HepG2 (cell line): Measurements from ENCODE around the gene ZDHHC16. TPM values are rescaled to one million over a fixed set of nuclear protein-coding genes. Genes with fewer than 3 reads are reported as not detected.

Source experiments
- BORCS8-MEF2B ChIP-seq: sonication (generic); formaldehyde crosslinking; IDR thresholded peaks from 2 replicates; pipeline ENCODE4 v1.8.0; 2022; ENCODE audit warnings: mild to moderate bottlenecking, missing genetic modification reagents
- CBX1 ChIP-seq: IDR thresholded peaks from one replicate; pipeline ENCODE4 v1.6.1; 2016; ENCODE audit warnings: antibody characterized with exemption, low read depth
- EED ChIP-seq: sonication (generic); formaldehyde crosslinking; IDR thresholded peaks from 2 replicates; pipeline ENCODE4 v1.5.0; 2020; ENCODE audit warnings: mild to moderate bottlenecking, missing genetic modification reagents
- FOXK2 ChIP-seq: fragments of 450-650 bp; IDR thresholded peaks from 2 replicates; pipeline ENCODE4 v1.6.1; 2016
- FOXP1 ChIP-seq, 2 experiments: fragments of 450-650 bp in 1 of 2; IDR thresholded peaks; 2 replicates each; pipeline ENCODE4 v1.6.1; 2017 to 2018; ENCODE audit warnings: antibody characterized with exemption in 1 of 2
- GABPB1 ChIP-seq: IDR thresholded peaks from 2 replicates; pipeline ENCODE4 v1.6.1; 2016; ENCODE audit warnings: mild to moderate bottlenecking, missing genetic modification reagents, moderate library complexity, missing compliant biosample characterization
- KMT2A ChIP-seq: sonication (generic); formaldehyde crosslinking; IDR thresholded peaks from 2 replicates; pipeline ENCODE4 v1.4.0; 2020; ENCODE audit warnings: missing genetic modification reagents
- PCBP1 ChIP-seq: fragments of 200-400 bp; formaldehyde crosslinking; IDR thresholded peaks from 2 replicates; pipeline ENCODE4 v1.6.1; 2017; ENCODE audit warnings: mild to moderate bottlenecking, low read depth, low read length, borderline replicate concordance
- XRCC5 ChIP-seq: fragments of 200-400 bp; formaldehyde crosslinking; optimal IDR thresholded peaks from 2 replicates; pipeline ENCODE3; 2017; ENCODE audit warnings: mild to moderate bottlenecking, low read length
- ZFP90 ChIP-seq: sonication (generic); formaldehyde crosslinking; IDR thresholded peaks from 2 replicates; pipeline ENCODE4 v1.8.0; 2022; ENCODE audit warnings: missing genetic modification reagents, mild to moderate bottlenecking, inconsistent platforms, borderline replicate concordance
- ZNF253 ChIP-seq: sonication (generic); formaldehyde crosslinking; IDR thresholded peaks from 2 replicates; pipeline ENCODE4 v1.8.0; 2022; ENCODE audit warnings: mild to moderate bottlenecking, missing genetic modification reagents, borderline replicate concordance
- ZNF263 ChIP-seq: sonication (generic); formaldehyde crosslinking; IDR thresholded peaks from 2 replicates; pipeline ENCODE4 v1.4.0; 2020; ENCODE audit warnings: missing genetic modification reagents
- ZNF350 ChIP-seq: sonication (generic); formaldehyde crosslinking; IDR thresholded peaks from 2 replicates; pipeline ENCODE4 v1.4.0; 2020; ENCODE audit warnings: mild to moderate bottlenecking, low read depth, missing genetic modification reagents, borderline replicate concordance
- ZNF598 ChIP-seq: sonication (generic); formaldehyde crosslinking; IDR thresholded peaks from 2 replicates; pipeline ENCODE4 v1.5.1; 2020; ENCODE audit warnings: mild to moderate bottlenecking, missing genetic modification reagents, borderline replicate concordance
- ZNF891 ChIP-seq: sonication (generic); formaldehyde crosslinking; IDR thresholded peaks from 2 replicates; pipeline ENCODE4 v1.5.0; 2020; ENCODE audit warnings: mild to moderate bottlenecking, missing genetic modification reagents
- polyA plus RNA-seq, 8 experiments: library from polyadenylated mRNA; depleted of rRNA in 3 of 8; stranded (reverse) in 7 of 8; unstranded in 1 of 8; fragments of >200 nt; fragmentation: Illumina TruSeq in 4 of 8; extraction: Trizol in 4 of 8; gene quantifications; 2 replicates each; pipeline versions ENCODE4 v1.2.1 to v1.2.3, GENCODE V29; 2011 to 2016; ENCODE audit warnings: low read depth in 4 of 8, missing spikeins in 1 of 8, mixed read lengths in 1 of 8; ENCODE audit not compliant: insufficient read depth in 1 of 8
- total RNA-seq, 5 experiments: library from RNA; depleted of rRNA; stranded (reverse); fragments of >200 nt; fragmentation: Illumina TruSeq; extraction: Trizol; gene quantifications; 2 replicates each; pipeline ENCODE4 v1.2.3, GENCODE V29; 2016; ENCODE audit warnings: low read depth in 1 of 5
- TF ChIP-seq, protein P1 (sequence below), 2 experiments: sonication (generic) in 1 of 2; formaldehyde crosslinking in 1 of 2; IDR thresholded peaks; 2 replicates each; pipeline versions ENCODE4 v1.6.1 to v1.9.0; 2014 to 2022; ENCODE audit warnings: antibody characterized with exemption in 1 of 2, borderline replicate concordance in 1 of 2, inconsistent platforms in 1 of 2, low read depth in 1 of 2, missing genetic modification reagents in 1 of 2
- TF ChIP-seq, protein P2 (sequence below): sonication (generic); formaldehyde crosslinking; IDR thresholded peaks from 2 replicates; pipeline ENCODE4 v1.5.1; 2020; ENCODE audit warnings: missing genetic modification reagents, mild to moderate bottlenecking, borderline replicate concordance
- TF ChIP-seq, protein P3 (sequence below): sonication (generic); formaldehyde crosslinking; IDR thresholded peaks from 2 replicates; pipeline ENCODE4 v1.4.0; 2020; ENCODE audit warnings: missing genetic modification reagents

Gene ZDHHC16
- total and polyA plus RNA-seq, 2 of the 13 experiments (the other 11 are each of a cell fraction or from before 2014, with no cell fraction given) = 40.8 to 41.8 TPM

DNA sequence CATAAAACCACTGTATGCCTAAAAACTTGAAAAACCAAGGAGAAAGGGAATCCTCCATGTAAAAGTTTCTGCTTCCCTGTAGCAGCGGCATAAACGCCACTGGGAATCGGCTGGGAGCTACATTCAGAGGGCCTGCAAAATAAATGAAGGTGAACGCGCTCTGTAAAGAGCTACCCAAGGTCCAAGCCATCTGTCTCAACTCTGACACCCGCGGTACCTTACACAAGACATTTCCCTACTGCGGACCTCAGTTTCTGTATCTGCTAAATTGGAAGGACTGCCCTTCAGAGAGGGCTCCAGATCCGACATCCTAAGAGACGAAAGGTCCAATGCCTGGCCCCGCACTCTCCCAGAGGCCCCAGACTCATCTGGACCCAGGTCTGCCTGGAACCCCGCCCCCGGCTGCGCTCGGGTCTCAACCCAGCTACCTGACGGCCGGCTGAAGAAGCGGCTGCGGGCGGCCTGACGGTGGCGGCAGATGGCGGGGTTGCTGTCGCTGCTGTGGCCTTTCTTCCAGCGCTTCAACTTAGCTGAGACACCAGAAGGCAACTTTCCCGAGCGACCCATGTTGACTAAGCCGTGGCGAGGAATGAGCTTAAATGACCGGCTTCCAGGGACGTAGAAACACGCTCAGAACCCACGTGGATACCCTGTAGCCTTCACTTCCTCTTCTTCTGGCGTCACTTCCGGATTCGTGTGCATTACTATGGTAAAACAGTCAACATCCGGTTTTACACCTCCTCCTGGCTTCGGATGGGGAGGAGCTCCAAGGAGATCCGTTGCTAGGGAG lies 45.1 kb upstream of the ZDHHC16 start, which contains the start of gene RRP12 (continued):
- TF ChIP-seq, protein P1, sequence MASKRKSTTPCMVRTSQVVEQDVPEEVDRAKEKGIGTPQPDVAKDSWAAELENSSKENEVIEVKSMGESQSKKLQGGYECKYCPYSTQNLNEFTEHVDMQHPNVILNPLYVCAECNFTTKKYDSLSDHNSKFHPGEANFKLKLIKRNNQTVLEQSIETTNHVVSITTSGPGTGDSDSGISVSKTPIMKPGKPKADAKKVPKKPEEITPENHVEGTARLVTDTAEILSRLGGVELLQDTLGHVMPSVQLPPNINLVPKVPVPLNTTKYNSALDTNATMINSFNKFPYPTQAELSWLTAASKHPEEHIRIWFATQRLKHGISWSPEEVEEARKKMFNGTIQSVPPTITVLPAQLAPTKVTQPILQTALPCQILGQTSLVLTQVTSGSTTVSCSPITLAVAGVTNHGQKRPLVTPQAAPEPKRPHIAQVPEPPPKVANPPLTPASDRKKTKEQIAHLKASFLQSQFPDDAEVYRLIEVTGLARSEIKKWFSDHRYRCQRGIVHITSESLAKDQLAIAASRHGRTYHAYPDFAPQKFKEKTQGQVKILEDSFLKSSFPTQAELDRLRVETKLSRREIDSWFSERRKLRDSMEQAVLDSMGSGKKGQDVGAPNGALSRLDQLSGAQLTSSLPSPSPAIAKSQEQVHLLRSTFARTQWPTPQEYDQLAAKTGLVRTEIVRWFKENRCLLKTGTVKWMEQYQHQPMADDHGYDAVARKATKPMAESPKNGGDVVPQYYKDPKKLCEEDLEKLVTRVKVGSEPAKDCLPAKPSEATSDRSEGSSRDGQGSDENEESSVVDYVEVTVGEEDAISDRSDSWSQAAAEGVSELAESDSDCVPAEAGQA (IDR thresholded peaks at IDR 0.05; ENCODE audit: low read depth) = peak; percentile 81
- TF ChIP-seq, protein P1 (CRISPR knock-in tag; IDR thresholded peaks at IDR 0.05; ENCODE audit: borderline replicate concordance) = no peak
- TF ChIP-seq ZNF263 (CRISPR knock-in tag) = no peak; the same call in 1 of the 2 replicates
- no peak for TF ChIP-seq CBX1
- peak; percentile 96 for TF ChIP-seq FOXK2
- TF ChIP-seq BORCS8-MEF2B (CRISPR knock-in tag) = peak; percentile 73; the same call in 1 of the 2 replicates
- no peak for TF ChIP-seq ZNF253
- no peak for TF ChIP-seq ZNF598 (CRISPR knock-in tag)
- TF ChIP-seq XRCC5 = no peak
- no peak for TF ChIP-seq ZFP90
- peak; percentile 72 for TF ChIP-seq KMT2A
- peak; percentile 94 for TF ChIP-seq GABPB1 (CRISPR knock-in tag)
- TF ChIP-seq, protein P2, sequence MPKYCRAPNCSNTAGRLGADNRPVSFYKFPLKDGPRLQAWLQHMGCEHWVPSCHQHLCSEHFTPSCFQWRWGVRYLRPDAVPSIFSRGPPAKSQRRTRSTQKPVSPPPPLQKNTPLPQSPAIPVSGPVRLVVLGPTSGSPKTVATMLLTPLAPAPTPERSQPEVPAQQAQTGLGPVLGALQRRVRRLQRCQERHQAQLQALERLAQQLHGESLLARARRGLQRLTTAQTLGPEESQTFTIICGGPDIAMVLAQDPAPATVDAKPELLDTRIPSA = no peak
- TF ChIP-seq, protein P3, sequence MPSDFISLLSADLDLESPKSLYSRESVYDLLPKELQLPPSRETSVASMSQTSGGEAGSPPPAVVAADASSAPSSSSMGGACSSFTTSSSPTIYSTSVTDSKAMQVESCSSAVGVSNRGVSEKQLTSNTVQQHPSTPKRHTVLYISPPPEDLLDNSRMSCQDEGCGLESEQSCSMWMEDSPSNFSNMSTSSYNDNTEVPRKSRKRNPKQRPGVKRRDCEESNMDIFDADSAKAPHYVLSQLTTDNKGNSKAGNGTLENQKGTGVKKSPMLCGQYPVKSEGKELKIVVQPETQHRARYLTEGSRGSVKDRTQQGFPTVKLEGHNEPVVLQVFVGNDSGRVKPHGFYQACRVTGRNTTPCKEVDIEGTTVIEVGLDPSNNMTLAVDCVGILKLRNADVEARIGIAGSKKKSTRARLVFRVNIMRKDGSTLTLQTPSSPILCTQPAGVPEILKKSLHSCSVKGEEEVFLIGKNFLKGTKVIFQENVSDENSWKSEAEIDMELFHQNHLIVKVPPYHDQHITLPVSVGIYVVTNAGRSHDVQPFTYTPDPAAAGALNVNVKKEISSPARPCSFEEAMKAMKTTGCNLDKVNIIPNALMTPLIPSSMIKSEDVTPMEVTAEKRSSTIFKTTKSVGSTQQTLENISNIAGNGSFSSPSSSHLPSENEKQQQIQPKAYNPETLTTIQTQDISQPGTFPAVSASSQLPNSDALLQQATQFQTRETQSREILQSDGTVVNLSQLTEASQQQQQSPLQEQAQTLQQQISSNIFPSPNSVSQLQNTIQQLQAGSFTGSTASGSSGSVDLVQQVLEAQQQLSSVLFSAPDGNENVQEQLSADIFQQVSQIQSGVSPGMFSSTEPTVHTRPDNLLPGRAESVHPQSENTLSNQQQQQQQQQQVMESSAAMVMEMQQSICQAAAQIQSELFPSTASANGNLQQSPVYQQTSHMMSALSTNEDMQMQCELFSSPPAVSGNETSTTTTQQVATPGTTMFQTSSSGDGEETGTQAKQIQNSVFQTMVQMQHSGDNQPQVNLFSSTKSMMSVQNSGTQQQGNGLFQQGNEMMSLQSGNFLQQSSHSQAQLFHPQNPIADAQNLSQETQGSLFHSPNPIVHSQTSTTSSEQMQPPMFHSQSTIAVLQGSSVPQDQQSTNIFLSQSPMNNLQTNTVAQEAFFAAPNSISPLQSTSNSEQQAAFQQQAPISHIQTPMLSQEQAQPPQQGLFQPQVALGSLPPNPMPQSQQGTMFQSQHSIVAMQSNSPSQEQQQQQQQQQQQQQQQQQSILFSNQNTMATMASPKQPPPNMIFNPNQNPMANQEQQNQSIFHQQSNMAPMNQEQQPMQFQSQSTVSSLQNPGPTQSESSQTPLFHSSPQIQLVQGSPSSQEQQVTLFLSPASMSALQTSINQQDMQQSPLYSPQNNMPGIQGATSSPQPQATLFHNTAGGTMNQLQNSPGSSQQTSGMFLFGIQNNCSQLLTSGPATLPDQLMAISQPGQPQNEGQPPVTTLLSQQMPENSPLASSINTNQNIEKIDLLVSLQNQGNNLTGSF (CRISPR knock-in tag) = no peak
- TF ChIP-seq PCBP1 = no peak
- TF ChIP-seq FOXP1 (IDR thresholded peaks at IDR 0.05) = no peak
- TF ChIP-seq FOXP1 (CRISPR knock-in tag; IDR thresholded peaks at IDR 0.05) = no peak
- no peak for TF ChIP-seq ZNF350 (CRISPR knock-in tag)
- no peak for TF ChIP-seq EED (CRISPR knock-in tag)
- no peak for TF ChIP-seq ZNF891 (CRISPR knock-in tag)
